ENCODE data around the gene UBE2G1.
"Not testable (repeated sequence)": the region's sequence is repeated elsewhere in the genome, so short reads cannot be mapped to it uniquely, and the experiment has no call there.

Gene UBE2G1

GRCh38 chr17:4375039-4375748, 8.7 kb upstream of the UBE2G1 start:
- DNase-seq: no peak

GRCh38 chr17:4369557-4370230, 3.2 kb upstream of the UBE2G1 start:
- DNase-seq: no peak

GRCh38 chr17:4368341-4368740, 1.9 kb upstream of the UBE2G1 start:
- no peak for DNase-seq

GRCh38 chr17:4367177-4367576, 702 bp upstream of the UBE2G1 start:
- DNase-seq: not testable (repeated sequence)

- DNase-seq: no peak
Measured at GRCh38 chr17:4365628-4366326, 698 bp downstream of the UBE2G1 start.

GRCh38 chr17:4365103-4365627, 1.3 kb downstream of the UBE2G1 start:
- DNase-seq: peak; percentile 68

- no peak for DNase-seq
Measured at GRCh38 chr17:4364622-4365041, 1.8 kb downstream of the UBE2G1 start.

- DNase-seq: no peak
Measured at GRCh38 chr17:4362141-4362540, 4.3 kb downstream of the UBE2G1 start.

- no peak for DNase-seq
Measured at GRCh38 chr17:4358154-4358553, 8.3 kb downstream of the UBE2G1 start.

GRCh38 chr17:4357671-4358070, 8.8 kb downstream of the UBE2G1 start:
- DNase-seq: no peak

- DNase-seq: no peak
Measured at GRCh38 chr17:4357030-4357628, 9.3 kb downstream of the UBE2G1 start.

- DNase-seq: no peak
Measured at GRCh38 chr17:4354862-4355514, 11.5 kb downstream of the UBE2G1 start.

GRCh38 chr17:4354206-4354605, 12.3 kb downstream of the UBE2G1 start:
- no peak for DNase-seq

GRCh38 chr17:4350214-4350613, 16.3 kb downstream of the UBE2G1 start:
- not testable (repeated sequence) for DNase-seq

- DNase-seq: no peak
Measured at GRCh38 chr17:4345581-4346252, 20.8 kb downstream of the UBE2G1 start.

GRCh38 chr17:4344926-4345325, 21.5 kb downstream of the UBE2G1 start:
- DNase-seq: no peak

GRCh38 chr17:4342535-4342934, 23.9 kb downstream of the UBE2G1 start:
- no peak for DNase-seq

GRCh38 chr17:4341616-4341977, 24.9 kb downstream of the UBE2G1 start:
- no peak for DNase-seq

GRCh38 chr17:4340914-4341615, 25.4 kb downstream of the UBE2G1 start:
- DNase-seq: no peak

GRCh38 chr17:4334776-4335584, 31.5 kb downstream of the UBE2G1 start:
- no peak for DNase-seq

GRCh38 chr17:4334332-4334731, 32.1 kb downstream of the UBE2G1 start:
- DNase-seq: no peak

All from activated gamma-delta T cell (primary cell).